NCI-H1694 (cell line): ENCODE data around the gene EMID1.
A peak's percentile ranks its signal among the peaks of the same experiment; 100 is the strongest.

Experiments
- DNase-seq: peaks from one replicate; lab custom pipeline; 2025; lab: John Stamatoyannopoulos, UW

EMID1 gene

GRCh38 chr22:29260601-29261315, 55.1 kb downstream of the EMID1 start:
- no peak for DNase-seq

GRCh38 chr22:29263791-29264276, 58.1 kb downstream of the EMID1 start:
- DNase-seq: no peak

GRCh38 chr22:29265305-29265704, 59.6 kb downstream of the EMID1 start:
- no peak for DNase-seq

- no peak for DNase-seq
Observed at GRCh38 chr22:29265929-29266328, 60.2 kb downstream of the EMID1 start.

- DNase-seq: no peak
Observed at GRCh38 chr22:29266564-29267461, 61.1 kb downstream of the EMID1 start.

GRCh38 chr22:29267462-29267857, 61.8 kb downstream of the EMID1 start:
- no peak for DNase-seq

- DNase-seq: peak; percentile 68
Observed at GRCh38 chr22:29267858-29268510, 62.3 kb downstream of the EMID1 start, which contains the start of the genes EWSR1 and RHBDD3. TSS of gene EWSR1 (plus strand) at chr22:29268268. CDS start at chr22:29268337, 69 bp downstream. TSS of gene RHBDD3 (minus strand) at chr22:29267981. CDS start at chr22:29265626, 2,355 bp downstream.

GRCh38 chr22:29268511-29269229, 63.0 kb downstream of the EMID1 start:
- DNase-seq: no peak

- DNase-seq: no peak
Observed at GRCh38 chr22:29269230-29269604, 63.5 kb downstream of the EMID1 start.

- DNase-seq: no peak
Observed at GRCh38 chr22:29269731-29270474, 64.2 kb downstream of the EMID1 start.

- no peak for DNase-seq
Observed at GRCh38 chr22:29270475-29271271, 65.0 kb downstream of the EMID1 start.

- no peak for DNase-seq
Observed at GRCh38 chr22:29272624-29273023, 66.9 kb downstream of the EMID1 start.

GRCh38 chr22:29275167-29275566, 69.5 kb downstream of the EMID1 start:
- no peak for DNase-seq

GRCh38 chr22:29275819-29276565, 70.3 kb downstream of the EMID1 start:
- DNase-seq: no peak

- no peak for DNase-seq
Observed at GRCh38 chr22:29277927-29278326, 72.2 kb downstream of the EMID1 start.

- DNase-seq: no peak
Observed at GRCh38 chr22:29284196-29284595, 78.5 kb downstream of the EMID1 start.

- no peak for DNase-seq
Observed at GRCh38 chr22:29288837-29289236, 83.1 kb downstream of the EMID1 start.

- no peak for DNase-seq
Observed at GRCh38 chr22:29290061-29290460, 84.4 kb downstream of the EMID1 start.

GRCh38 chr22:29291215-29291614, 85.5 kb downstream of the EMID1 start:
- no peak for DNase-seq
